ENCODE results near the gene CMBL.

GRCh38 chr5:10232386-10232785 lies 75.3 kb downstream of the CMBL start:
- TF ChIP-seq POLR2A (IDR thresholded peaks at IDR 0.05; ENCODE audit: insufficient read depth in 1 of 2, low read depth in 2 of 2, low read length in 2 of 2): no peak
- TF ChIP-seq CTCF (CRISPR knock-in tag; IDR thresholded peaks at IDR 0.05): no peak
- no peak for TF ChIP-seq ZKSCAN8 (CRISPR knock-in tag; IDR thresholded peaks at IDR 0.05; ENCODE audit: borderline replicate concordance)
- TF ChIP-seq TAF1 (CRISPR knock-in tag; IDR thresholded peaks at IDR 0.05): no peak
- TF ChIP-seq ZNF747 (CRISPR knock-in tag; IDR thresholded peaks at IDR 0.05; ENCODE audit: borderline replicate concordance): no peak
- no peak for TF ChIP-seq ARNT (IDR thresholded peaks at IDR 0.05)
- TF ChIP-seq HMGA1 (CRISPR knock-in tag; conservative IDR thresholded peaks at IDR 0.05): no peak
- TF ChIP-seq DRAP1 (CRISPR knock-in tag; IDR thresholded peaks at IDR 0.05): no peak
- TF ChIP-seq ZNF878 (CRISPR knock-in tag; IDR thresholded peaks at IDR 0.05): no peak

Data from HepG2 (cell line).